ENCODE data around the gene EXTL2. TPM values are rescaled to one million over a fixed set of nuclear protein-coding genes. Genes with fewer than 3 reads are reported as not detected.

The EXTL2 gene
- polyA plus RNA-seq, 1 donor from 2014 or later: 34.2 TPM

DNA sequence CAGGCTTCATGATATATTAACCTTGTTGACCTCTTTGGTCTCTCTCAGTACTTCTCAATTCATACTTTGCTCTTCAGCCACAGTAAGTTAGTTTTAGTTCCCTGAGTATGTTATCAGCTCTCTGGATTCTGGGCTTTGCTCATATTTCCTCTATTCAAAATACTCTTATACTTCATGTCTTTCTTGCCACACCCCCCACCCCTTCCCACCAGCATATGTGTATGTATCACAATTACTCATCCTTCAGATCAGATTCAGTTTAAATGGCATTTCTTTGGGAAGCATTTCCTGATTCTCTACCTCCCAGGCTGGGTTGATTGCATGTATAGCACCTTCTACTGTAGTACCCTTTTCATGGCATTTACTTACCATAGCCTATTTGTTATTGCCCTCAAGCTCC, 29.6 kb upstream of the EXTL2 start:
- Histone ChIP-seq H3F3A (ENCODE audit: insufficient read depth, low read length, poor library complexity, severe bottlenecking) (no peaks in the 10 kb centered on the region), H4K20me1 (ENCODE audit: insufficient read depth) (no peaks in the 10 kb centered on the region), H2AFZ (ENCODE audit: low read depth, low read length) (no peak overlapping the region), H3K4me3 (ENCODE audit: low read length) (no peak overlapping the region), H3K9me2 (ENCODE audit: insufficient read depth, low read length) (no peaks in the 10 kb centered on the region), H3K27me3 (ENCODE audit: insufficient read depth, low read depth, low read length) (no peaks in the 10 kb centered on the region), H3K4me2 (ENCODE audit: low read length) (no peak overlapping the region), H3K9me3 (ENCODE audit: low read length) (no peaks in the 10 kb centered on the region), H3K79me2 (replicated peaks; ENCODE audit: insufficient read depth, low read length) (no peaks in the 10 kb centered on the region), H3K36me3 (ENCODE audit: insufficient read depth, low read length) (peaks cover 6% of the 10 kb centered on the region), H3K9ac (ENCODE audit: low read length) (no peak overlapping the region), H3K27ac (ENCODE audit: low read length) (no peak overlapping the region)
- TF ChIP-seq RAD21 (conservative IDR thresholded peaks at IDR 0.05): no peak
- TF ChIP-seq EP300 (conservative IDR thresholded peaks at IDR 0.05; ENCODE audit: poor library complexity, severe bottlenecking): no peak
- TF ChIP-seq SMC3 (conservative IDR thresholded peaks at IDR 0.05; ENCODE audit: poor library complexity): no peak
- TF ChIP-seq, protein P1, sequence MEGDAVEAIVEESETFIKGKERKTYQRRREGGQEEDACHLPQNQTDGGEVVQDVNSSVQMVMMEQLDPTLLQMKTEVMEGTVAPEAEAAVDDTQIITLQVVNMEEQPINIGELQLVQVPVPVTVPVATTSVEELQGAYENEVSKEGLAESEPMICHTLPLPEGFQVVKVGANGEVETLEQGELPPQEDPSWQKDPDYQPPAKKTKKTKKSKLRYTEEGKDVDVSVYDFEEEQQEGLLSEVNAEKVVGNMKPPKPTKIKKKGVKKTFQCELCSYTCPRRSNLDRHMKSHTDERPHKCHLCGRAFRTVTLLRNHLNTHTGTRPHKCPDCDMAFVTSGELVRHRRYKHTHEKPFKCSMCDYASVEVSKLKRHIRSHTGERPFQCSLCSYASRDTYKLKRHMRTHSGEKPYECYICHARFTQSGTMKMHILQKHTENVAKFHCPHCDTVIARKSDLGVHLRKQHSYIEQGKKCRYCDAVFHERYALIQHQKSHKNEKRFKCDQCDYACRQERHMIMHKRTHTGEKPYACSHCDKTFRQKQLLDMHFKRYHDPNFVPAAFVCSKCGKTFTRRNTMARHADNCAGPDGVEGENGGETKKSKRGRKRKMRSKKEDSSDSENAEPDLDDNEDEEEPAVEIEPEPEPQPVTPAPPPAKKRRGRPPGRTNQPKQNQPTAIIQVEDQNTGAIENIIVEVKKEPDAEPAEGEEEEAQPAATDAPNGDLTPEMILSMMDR (IDR thresholded peaks at IDR 0.05; ENCODE audit: poor library complexity, severe bottlenecking): no peak
- no peak for TF ChIP-seq POLR2AphosphoS5 (IDR thresholded peaks at IDR 0.05)
- TF ChIP-seq, protein P2, sequence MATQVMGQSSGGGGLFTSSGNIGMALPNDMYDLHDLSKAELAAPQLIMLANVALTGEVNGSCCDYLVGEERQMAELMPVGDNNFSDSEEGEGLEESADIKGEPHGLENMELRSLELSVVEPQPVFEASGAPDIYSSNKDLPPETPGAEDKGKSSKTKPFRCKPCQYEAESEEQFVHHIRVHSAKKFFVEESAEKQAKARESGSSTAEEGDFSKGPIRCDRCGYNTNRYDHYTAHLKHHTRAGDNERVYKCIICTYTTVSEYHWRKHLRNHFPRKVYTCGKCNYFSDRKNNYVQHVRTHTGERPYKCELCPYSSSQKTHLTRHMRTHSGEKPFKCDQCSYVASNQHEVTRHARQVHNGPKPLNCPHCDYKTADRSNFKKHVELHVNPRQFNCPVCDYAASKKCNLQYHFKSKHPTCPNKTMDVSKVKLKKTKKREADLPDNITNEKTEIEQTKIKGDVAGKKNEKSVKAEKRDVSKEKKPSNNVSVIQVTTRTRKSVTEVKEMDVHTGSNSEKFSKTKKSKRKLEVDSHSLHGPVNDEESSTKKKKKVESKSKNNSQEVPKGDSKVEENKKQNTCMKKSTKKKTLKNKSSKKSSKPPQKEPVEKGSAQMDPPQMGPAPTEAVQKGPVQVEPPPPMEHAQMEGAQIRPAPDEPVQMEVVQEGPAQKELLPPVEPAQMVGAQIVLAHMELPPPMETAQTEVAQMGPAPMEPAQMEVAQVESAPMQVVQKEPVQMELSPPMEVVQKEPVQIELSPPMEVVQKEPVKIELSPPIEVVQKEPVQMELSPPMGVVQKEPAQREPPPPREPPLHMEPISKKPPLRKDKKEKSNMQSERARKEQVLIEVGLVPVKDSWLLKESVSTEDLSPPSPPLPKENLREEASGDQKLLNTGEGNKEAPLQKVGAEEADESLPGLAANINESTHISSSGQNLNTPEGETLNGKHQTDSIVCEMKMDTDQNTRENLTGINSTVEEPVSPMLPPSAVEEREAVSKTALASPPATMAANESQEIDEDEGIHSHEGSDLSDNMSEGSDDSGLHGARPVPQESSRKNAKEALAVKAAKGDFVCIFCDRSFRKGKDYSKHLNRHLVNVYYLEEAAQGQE (IDR thresholded peaks at IDR 0.05; ENCODE audit: borderline replicate concordance): no peak
- no peak for TF ChIP-seq EZH2 (IDR thresholded peaks at IDR 0.05; ENCODE audit: borderline replicate concordance, insufficient read depth, low read length, poor library complexity, severe bottlenecking)
- no peak for TF ChIP-seq MXI1 (conservative IDR thresholded peaks at IDR 0.05; ENCODE audit: poor library complexity, severe bottlenecking)
- no peak for TF ChIP-seq TAF1 (IDR thresholded peaks at IDR 0.05; ENCODE audit: low read depth)

DNA sequence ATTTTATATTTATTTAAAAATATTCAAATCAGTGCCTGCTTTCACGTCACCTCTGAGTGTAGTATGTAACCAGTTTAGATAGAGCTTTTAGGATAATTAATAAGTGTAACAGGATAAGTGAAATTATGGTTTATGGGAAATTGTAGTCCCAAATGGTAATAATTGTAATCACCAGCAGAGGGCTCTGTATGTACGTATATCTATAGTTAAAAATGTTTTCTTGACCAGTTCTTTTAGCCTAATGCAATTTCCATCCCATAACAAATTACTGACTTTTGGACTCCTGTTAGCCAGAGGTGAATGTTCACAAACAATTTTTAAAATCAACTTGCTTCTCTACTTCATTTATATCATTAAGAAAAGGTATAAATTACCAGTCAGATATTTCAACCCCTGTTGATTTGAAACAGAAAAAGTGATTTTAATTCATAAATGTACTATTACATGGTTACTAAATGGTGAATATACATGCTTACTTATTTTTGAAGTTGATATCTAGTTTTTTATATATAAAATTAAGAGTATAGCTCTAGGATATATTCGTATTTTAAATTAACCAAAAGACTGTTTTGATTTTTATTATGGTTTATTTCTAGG, 26.6 kb upstream of the EXTL2 start:
- no peak overlapping the region for H3K4me3 ChIP-seq (ENCODE audit: low read length)
- no peaks in the 10 kb centered on the region for H3K9me3 ChIP-seq (ENCODE audit: low read length)
- no peak overlapping the region for H2AFZ ChIP-seq (ENCODE audit: low read depth, low read length)
- no peaks in the 10 kb centered on the region for H3K27me3 ChIP-seq (ENCODE audit: insufficient read depth, low read depth, low read length)
- H3K79me2 ChIP-seq (replicated peaks; ENCODE audit: insufficient read depth, low read length): no peaks in the 10 kb centered on the region
- no peak overlapping the region for H3K4me2 ChIP-seq (ENCODE audit: low read length)
- H3K9ac ChIP-seq (ENCODE audit: low read length): no peak overlapping the region
- no peak overlapping the region for H3K27ac ChIP-seq (ENCODE audit: low read length)
- H4K20me1 ChIP-seq (ENCODE audit: insufficient read depth): no peaks in the 10 kb centered on the region
- peaks cover 5% of the 10 kb centered on the region for H3K36me3 ChIP-seq (ENCODE audit: insufficient read depth, low read length)
- no peaks in the 10 kb centered on the region for H3F3A ChIP-seq (ENCODE audit: insufficient read depth, low read length, poor library complexity, severe bottlenecking)
- TF ChIP-seq EZH2 (IDR thresholded peaks at IDR 0.05; ENCODE audit: borderline replicate concordance, insufficient read depth, low read length, poor library complexity, severe bottlenecking) (no peak), RAD21 (conservative IDR thresholded peaks at IDR 0.05) (peak; percentile 86), MXI1 (conservative IDR thresholded peaks at IDR 0.05; ENCODE audit: poor library complexity, severe bottlenecking) (no peak), SMC3 (conservative IDR thresholded peaks at IDR 0.05; ENCODE audit: poor library complexity) (peak; percentile 90), POLR2AphosphoS5 (IDR thresholded peaks at IDR 0.05) (no peak), EP300 (conservative IDR thresholded peaks at IDR 0.05; ENCODE audit: poor library complexity, severe bottlenecking) (no peak), TAF1 (IDR thresholded peaks at IDR 0.05; ENCODE audit: low read depth) (no peak)
- TF ChIP-seq, protein P2 (IDR thresholded peaks at IDR 0.05; ENCODE audit: borderline replicate concordance): no peak
- TF ChIP-seq, protein P1 (IDR thresholded peaks at IDR 0.05; ENCODE audit: poor library complexity, severe bottlenecking): peak; percentile 81
- H3K9me2 ChIP-seq (ENCODE audit: insufficient read depth, low read length): no peaks in the 10 kb centered on the region
